Tracheal epithelial cell (primary cell): ENCODE measurements around the gene TOR1AIP1. TPM values are rescaled to one million over a fixed set of nuclear protein-coding genes. Genes with fewer than 3 reads are reported as not detected.

Experiments
- total RNA-seq: library from RNA; depleted of rRNA; stranded (reverse); fragments of >200 nt; gene quantifications from 2 replicates; pipeline ENCODE4 v1.2.1, GENCODE V29; 2014

The TOR1AIP1 gene, protein sequence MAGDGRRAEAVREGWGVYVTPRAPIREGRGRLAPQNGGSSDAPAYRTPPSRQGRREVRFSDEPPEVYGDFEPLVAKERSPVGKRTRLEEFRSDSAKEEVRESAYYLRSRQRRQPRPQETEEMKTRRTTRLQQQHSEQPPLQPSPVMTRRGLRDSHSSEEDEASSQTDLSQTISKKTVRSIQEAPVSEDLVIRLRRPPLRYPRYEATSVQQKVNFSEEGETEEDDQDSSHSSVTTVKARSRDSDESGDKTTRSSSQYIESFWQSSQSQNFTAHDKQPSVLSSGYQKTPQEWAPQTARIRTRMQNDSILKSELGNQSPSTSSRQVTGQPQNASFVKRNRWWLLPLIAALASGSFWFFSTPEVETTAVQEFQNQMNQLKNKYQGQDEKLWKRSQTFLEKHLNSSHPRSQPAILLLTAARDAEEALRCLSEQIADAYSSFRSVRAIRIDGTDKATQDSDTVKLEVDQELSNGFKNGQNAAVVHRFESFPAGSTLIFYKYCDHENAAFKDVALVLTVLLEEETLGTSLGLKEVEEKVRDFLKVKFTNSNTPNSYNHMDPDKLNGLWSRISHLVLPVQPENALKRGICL
- total RNA-seq: 33.0 and 38.8 TPM in 2 replicates

DNA sequence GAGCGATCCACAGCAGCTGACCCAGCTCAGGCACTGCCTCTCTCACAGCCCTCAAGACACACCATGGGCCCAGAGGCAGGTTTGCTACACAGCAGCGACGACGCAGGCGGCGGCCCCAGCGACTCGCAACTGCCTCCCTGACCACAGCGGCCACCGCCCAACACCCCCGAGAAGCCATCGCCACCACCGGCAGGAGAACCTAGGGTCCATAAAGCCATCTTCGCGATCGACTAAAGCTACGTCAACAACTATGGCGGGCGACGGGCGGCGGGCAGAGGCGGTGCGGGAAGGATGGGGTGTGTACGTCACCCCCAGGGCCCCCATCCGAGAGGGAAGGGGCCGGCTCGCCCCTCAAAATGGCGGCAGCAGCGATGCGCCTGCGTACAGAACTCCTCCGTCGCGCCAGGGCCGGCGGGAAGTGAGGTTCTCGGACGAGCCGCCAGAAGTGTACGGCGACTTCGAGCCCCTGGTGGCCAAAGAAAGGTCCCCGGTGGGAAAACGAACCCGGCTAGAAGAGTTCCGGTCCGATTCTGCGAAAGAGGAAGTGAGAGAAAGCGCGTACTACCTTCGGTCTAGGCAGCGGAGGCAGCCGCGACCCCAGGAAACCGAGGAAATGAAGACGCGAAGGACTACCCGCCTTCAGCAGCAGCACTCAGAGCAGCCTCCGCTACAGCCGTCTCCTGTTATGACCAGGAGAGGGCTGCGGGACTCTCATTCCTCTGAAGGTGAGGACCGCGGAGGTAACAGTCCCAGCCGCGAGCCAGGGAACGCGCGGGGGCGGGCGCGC lies at the start of gene TOR1AIP1:
TOR1AIP1 (plus strand) TSS at position 33 of the 787 bp plus-strand sequence; CDS start at position 251, 218 bp downstream.

DNA sequence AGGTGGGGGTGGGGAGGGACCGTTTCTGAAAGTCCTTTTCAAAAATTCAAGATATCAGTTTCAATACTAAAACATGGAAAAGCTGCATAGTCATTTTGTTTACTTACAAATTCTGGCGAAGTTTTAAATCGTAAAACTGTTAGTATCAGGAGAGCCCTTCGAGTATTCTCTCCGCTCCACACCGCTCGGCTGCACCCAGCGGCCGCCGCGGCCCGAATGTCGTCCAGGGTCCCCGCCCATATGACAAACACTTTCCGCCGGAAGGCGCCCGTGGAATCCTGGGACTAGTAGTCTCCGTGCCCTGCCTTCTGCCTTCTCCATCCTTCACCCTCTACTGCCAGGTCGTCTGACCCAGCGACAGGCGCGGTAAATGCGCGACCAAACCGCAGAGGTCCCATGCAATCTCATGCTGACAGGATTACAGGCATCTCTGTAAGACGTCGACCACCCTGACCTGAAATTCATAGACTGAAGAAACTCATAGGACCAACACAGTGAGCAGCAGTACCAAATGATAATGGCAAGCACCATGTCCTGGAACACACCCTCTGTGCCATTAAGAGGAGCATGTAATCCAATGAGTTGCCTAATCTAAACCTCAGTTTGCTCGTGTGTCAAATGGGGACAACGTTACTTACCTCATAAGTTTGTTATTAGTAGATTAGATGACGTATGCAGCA lies 4.4 kb upstream of the TOR1AIP1 start, which contains the start of gene TOR1AIP2:
TOR1AIP2 (minus strand) TSS at position 218 of the 680 bp plus-strand sequence. CDS start 25,138 bp downstream, outside the sequence.

DNA sequence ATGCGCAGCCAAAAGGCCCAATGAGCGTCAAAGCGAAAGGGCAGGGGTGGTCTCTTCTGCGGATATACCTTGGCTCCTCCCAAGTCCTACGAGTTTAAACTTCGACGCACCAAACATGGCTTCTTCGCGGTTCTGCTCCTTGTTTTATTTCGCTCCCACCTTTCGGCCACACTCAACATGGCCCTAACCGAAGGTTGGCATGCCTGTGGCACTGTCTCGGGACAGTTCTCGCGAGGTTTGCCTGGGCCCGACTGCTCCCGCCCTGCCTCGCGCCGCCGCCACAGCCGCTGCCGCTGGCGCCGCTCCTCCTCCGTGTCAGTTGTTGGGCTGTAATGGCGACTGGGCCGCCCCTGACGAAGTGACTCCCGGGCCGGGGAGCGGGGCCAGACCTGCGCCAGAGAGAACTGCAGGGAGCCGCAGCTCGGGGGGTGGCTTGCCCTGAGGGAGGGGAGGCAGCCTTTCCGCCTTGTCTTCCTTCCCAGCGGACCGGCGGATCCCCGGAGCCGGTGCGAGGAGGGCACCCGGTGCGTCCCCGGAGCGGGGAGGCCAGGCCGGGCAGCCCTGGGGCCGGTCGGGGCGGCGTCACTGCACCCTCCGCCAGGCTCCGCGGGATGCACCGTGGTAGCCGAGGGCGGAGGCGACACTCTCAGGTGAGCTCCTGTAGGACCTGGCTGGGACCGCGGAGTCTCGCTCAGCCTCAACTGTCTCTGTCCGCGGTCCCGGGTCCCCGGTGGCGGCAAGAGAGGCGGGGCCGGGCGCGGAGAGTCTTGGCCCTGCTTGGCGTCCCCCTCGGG lies 72.6 kb downstream of the TOR1AIP1 start, which contains the start of gene CEP350:
CEP350 (plus strand) TSS at position 318 of the 794 bp plus-strand sequence. CDS start 31,372 bp downstream, outside the sequence.

Other genes with a start within 250 kb of the TOR1AIP1 start
- gene FAM163A, start 139.0 kb upstream of the TOR1AIP1 start, total RNA-seq: not detected in 2 replicates
- 61.2 and 85.7 TPM in 2 replicates for gene TOR1AIP2, start 4.5 kb upstream of the TOR1AIP1 start, total RNA-seq
- gene CEP350, start 72.5 kb downstream of the TOR1AIP1 start, total RNA-seq: 34.9 and 60.5 TPM in 2 replicates